ENCODE data around the gene VCAN. TPM values are rescaled to one million over a fixed set of nuclear protein-coding genes. Genes with fewer than 3 reads are reported as not detected.

VCAN gene
- total and polyA plus RNA-seq, 8 donors: 0.84 to 69.4 (median 2.0) TPM

DNA sequence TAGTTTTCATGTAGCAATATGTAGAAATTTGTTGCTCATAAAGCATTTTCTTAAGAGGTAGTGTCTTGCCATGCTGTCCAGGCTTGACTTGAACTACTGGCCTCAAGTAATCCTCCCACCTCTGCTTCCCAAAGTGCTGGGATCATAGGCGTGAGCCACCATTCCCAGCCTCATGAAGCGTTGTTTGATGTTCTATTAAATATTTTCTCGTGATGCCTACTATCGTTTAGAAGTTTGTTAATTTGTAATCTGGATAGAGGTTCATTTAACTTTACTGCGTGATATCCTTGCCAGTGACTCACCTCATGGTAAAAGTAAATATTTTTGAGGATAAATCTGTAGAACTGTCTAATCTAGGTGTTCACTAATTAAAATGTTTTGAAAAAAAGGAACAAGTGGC is 82.6 kb downstream of the VCAN start:
- H3K27ac ChIP-seq: no peak overlapping the region
- 45 to 53% methylated on average over 5 of the region's 5 CpGs for WGBS, 2 donors
- no peaks in the 10 kb centered on the region for H3K27me3 ChIP-seq
- H3K4me1 ChIP-seq: no peaks in the 10 kb centered on the region
- TF ChIP-seq, protein P1, sequence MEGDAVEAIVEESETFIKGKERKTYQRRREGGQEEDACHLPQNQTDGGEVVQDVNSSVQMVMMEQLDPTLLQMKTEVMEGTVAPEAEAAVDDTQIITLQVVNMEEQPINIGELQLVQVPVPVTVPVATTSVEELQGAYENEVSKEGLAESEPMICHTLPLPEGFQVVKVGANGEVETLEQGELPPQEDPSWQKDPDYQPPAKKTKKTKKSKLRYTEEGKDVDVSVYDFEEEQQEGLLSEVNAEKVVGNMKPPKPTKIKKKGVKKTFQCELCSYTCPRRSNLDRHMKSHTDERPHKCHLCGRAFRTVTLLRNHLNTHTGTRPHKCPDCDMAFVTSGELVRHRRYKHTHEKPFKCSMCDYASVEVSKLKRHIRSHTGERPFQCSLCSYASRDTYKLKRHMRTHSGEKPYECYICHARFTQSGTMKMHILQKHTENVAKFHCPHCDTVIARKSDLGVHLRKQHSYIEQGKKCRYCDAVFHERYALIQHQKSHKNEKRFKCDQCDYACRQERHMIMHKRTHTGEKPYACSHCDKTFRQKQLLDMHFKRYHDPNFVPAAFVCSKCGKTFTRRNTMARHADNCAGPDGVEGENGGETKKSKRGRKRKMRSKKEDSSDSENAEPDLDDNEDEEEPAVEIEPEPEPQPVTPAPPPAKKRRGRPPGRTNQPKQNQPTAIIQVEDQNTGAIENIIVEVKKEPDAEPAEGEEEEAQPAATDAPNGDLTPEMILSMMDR (IDR thresholded peaks at IDR 0.05): no peak
- no peak for DNase-seq
- intact Hi-C loops (cut with DNase I): no loop called here
- H3K9me3 ChIP-seq: no peaks in the 10 kb centered on the region
- H3K4me3 ChIP-seq: no peak overlapping the region
- no peak for FAIRE-seq
- ATAC-seq: peak in 1 of 4 donors; percentile 25
- H3K36me3 ChIP-seq: no peaks in the 10 kb centered on the region

DNA sequence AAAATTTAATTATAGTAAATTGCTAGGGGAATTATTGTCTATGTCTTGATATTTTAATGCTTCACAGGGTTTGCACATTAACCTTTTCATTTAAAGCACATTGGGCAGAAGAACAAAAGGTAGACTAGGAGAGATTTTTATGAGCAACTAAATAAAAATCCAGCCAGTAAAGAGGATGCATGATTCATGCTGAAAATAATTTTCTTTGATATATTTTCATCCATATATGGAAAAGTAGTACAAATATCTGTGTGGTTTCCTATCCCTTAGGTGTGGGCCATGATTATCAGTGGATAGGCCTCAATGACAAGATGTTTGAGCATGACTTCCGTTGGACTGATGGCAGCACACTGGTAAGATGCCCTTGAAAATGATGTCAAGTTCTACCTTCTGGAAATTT is 83.1 kb downstream of the VCAN start:
- Histone ChIP-seq H3K4me3 (no peak overlapping the region), H3K27ac (no peak overlapping the region), H3K4me1 (no peaks in the 10 kb centered on the region), H3K36me3 (no peaks in the 10 kb centered on the region), H3K9me3 (no peaks in the 10 kb centered on the region), H3K27me3 (no peaks in the 10 kb centered on the region)
- intact Hi-C loops (cut with DNase I): no loop called here
- TF ChIP-seq, protein P1 (IDR thresholded peaks at IDR 0.05): no peak
- no peak for DNase-seq
- ATAC-seq: no peak
- 65 to 84% methylated on average over 1 of the region's 1 CpG for WGBS, 2 donors
- no peak for FAIRE-seq

DNA sequence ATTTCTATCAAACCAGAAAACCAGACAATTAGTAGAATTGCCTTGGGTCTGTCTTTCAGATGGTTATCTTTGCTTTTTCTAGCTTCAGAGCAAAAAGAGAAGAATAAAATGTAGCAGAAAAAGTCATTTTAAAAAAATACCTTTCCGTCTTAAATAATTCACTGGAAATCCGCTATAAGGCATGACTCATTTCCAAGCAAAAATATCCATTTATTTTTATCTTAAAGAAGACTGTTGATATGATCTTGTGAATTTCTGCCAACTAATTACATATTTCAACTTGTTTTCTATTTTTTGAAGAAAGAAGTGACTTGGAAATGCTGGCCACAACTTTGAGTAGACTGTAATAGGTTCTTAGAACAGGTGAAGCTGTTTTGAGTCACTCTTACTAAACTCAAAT is 83.7 kb downstream of the VCAN start:
- 93 to 94% methylated on average over 2 of the region's 2 CpGs for WGBS, 2 donors
- intact Hi-C loops (cut with DNase I): no loop called here
- ATAC-seq: no peak
- Histone ChIP-seq H3K27me3 (no peaks in the 10 kb centered on the region), H3K4me3 (no peak overlapping the region), H3K27ac (no peak overlapping the region), H3K9me3 (no peaks in the 10 kb centered on the region), H3K4me1 (no peaks in the 10 kb centered on the region), H3K36me3 (no peaks in the 10 kb centered on the region)
- DNase-seq: no peak
- FAIRE-seq: no peak
- TF ChIP-seq, protein P1 (IDR thresholded peaks at IDR 0.05): no peak

DNA sequence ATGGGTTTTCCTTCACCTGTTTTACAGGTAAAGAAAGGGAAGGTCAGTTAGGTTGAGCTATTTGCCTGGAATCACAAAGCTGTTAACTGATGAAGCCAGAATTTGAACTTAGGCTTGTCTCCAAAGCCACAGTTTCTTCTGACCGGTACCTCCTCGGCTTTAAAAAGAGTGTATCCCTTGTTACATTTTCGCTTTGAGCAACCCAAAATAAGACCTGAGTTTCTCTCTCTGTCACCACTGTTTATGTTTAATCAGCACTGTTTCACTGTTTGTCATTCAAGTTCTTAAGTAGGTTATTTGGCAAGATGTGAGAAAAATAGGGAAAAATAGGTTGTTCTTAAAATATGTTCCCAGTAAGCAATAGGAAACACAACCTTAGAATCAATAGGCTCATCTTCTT is 84.6 kb downstream of the VCAN start:
- ATAC-seq (no peak), FAIRE-seq (no peak), DNase-seq (no peak)
- Histone ChIP-seq H3K4me1 (no peaks in the 10 kb centered on the region), H3K4me3 (no peak overlapping the region), H3K36me3 (no peaks in the 10 kb centered on the region), H3K9me3 (no peaks in the 10 kb centered on the region), H3K27me3 (no peaks in the 10 kb centered on the region), H3K27ac (no peak overlapping the region)
- intact Hi-C loops (cut with DNase I): no loop called here
- WGBS, 2 donors: 67 to 72% methylated on average over 3 of the region's 3 CpGs
- TF ChIP-seq, protein P1 (IDR thresholded peaks at IDR 0.05): no peak

DNA sequence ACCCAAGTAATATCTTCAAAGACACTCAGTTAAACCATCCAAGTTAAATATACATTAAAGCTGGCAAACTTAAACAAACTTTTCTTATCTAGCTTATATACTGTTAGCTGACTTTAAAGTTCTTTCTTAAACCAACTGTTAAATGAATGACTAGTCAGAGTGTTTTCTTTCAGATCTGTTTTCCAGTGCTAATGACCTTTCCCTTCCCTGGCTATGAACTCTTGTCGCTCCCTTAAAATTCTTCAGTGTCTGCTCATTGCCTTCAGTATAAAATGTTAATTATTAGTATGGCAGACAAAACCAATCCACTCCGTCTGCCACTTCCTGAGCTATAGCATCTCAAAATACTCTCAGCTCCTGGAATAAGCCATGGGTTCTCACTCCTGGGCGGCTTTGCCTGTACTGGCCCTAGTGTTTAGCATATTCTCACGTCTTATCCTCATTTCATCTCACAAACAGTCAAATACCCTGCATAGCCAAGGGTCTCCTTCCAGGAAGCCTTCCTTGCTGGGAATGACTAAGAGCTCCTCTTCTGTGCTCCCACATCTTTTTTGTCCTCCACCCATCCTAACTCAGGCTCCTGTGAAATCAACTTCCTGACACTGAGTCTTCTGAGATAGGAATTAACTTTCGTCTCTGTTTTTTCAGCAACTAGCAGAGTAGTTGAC is 87.7 kb downstream of the VCAN start:
- FAIRE-seq (no peak), ATAC-seq (no peak)
- intact Hi-C loops (cut with DNase I): no loop called here

More for the DNA sequence above, 87.7 kb downstream of the VCAN start:
- no peak overlapping the region for H3K27ac ChIP-seq
- DNase-seq: no peak
- H3K36me3 ChIP-seq: no peaks in the 10 kb centered on the region
- TF ChIP-seq, protein P1 (IDR thresholded peaks at IDR 0.05): no peak
- WGBS, 2 donors: 75 to 81% methylated on average over 5 of the region's 5 CpGs
- peaks cover 0 to 12% (median 9%) of the 10 kb centered on the region in 3 donors for H3K4me1 ChIP-seq
- H3K27me3 ChIP-seq: no peaks in the 10 kb centered on the region
- no peak overlapping the region for H3K4me3 ChIP-seq
- no peaks in the 10 kb centered on the region for H3K9me3 ChIP-seq
